HG03039 (cell line): ENCODE measurements around the gene VAV2.
"Not testable (repeated sequence)": the region's sequence is repeated elsewhere in the genome, so short reads cannot be mapped to it uniquely, and the experiment has no call there.

ENCODE experiments used
- ATAC-seq: cut with Tn5 transposase; IDR thresholded peaks from one replicate; pipeline ENCODE4 v1.9.1; 2021; ENCODE audit warnings: mild to moderate bottlenecking, moderate library complexity; ENCODE audit not compliant: unreplicated experiment

VAV2 gene

GRCh38 chr9:133926165-133926856 lies 65.8 kb downstream of the VAV2 start:
- ATAC-seq: no peak

GRCh38 chr9:133924453-133924852 lies 67.7 kb downstream of the VAV2 start:
- no peak for ATAC-seq

GRCh38 chr9:133923608-133924007 lies 68.5 kb downstream of the VAV2 start:
- not testable (repeated sequence) for ATAC-seq

- ATAC-seq: no peak
Measured at GRCh38 chr9:133921866-133922265, 70.3 kb downstream of the VAV2 start.

- no peak for ATAC-seq
Measured at GRCh38 chr9:133920471-133920870, 71.7 kb downstream of the VAV2 start.

- ATAC-seq: no peak
Measured at GRCh38 chr9:133919253-133920115, 72.6 kb downstream of the VAV2 start.

- ATAC-seq: no peak
Measured at GRCh38 chr9:133918111-133918813, 73.9 kb downstream of the VAV2 start.

GRCh38 chr9:133917375-133917774 lies 74.7 kb downstream of the VAV2 start:
- ATAC-seq: no peak

- ATAC-seq: no peak
Measured at GRCh38 chr9:133916159-133916541, 76.0 kb downstream of the VAV2 start.

- ATAC-seq: no peak
Measured at GRCh38 chr9:133915534-133916158, 76.5 kb downstream of the VAV2 start.

- ATAC-seq: no peak
Measured at GRCh38 chr9:133914442-133915342, 77.4 kb downstream of the VAV2 start.

- ATAC-seq: no peak
Measured at GRCh38 chr9:133913571-133914369, 78.4 kb downstream of the VAV2 start.

GRCh38 chr9:133910855-133911514 lies 81.1 kb downstream of the VAV2 start:
- no peak for ATAC-seq

GRCh38 chr9:133906932-133907910 lies 84.9 kb downstream of the VAV2 start:
- ATAC-seq: no peak

- no peak for ATAC-seq
Measured at GRCh38 chr9:133906218-133906617, 85.9 kb downstream of the VAV2 start.

- no peak for ATAC-seq
Measured at GRCh38 chr9:133905493-133905892, 86.6 kb downstream of the VAV2 start.

GRCh38 chr9:133904346-133905090 lies 87.6 kb downstream of the VAV2 start:
- ATAC-seq: no peak
